Measurements from ENCODE around the gene CDK15. TPM values are rescaled to one million over a fixed set of nuclear protein-coding genes. Genes with fewer than 3 reads are reported as not detected.

CDK15 gene
- total RNA-seq, 1 experiment from 2014 or later: not detected

GRCh38 chr2:201758873-201759272, 47.5 kb upstream of the CDK15 start:
- Histone ChIP-seq H3K36me3 (ENCODE audit: control insufficient read depth in 1 of 2, insufficient read depth in 2 of 2, low read length in 2 of 2) (peaks cover 5 to 12% of the 10 kb centered on the region in 2 experiments; a peak in 2 of 4 replicates), H3K9ac (ENCODE audit: low read length) (no peak overlapping the region), H3K9me3 (ENCODE audit: control insufficient read depth in 1 of 2, insufficient read depth in 1 of 2, low read depth in 1 of 2, low read length in 2 of 2) (no peaks in the 10 kb centered on the region), H3K27me3 (ENCODE audit: insufficient read depth, low read length) (no peaks in the 10 kb centered on the region), H4K20me1 (ENCODE audit: insufficient read depth) (no peaks in the 10 kb centered on the region), H3K9me2 (ENCODE audit: insufficient read depth) (no peaks in the 10 kb centered on the region), H3K4me2 (ENCODE audit: low read length) (no peak overlapping the region), H2AFZ (ENCODE audit: low read depth, low read length, poor library complexity, severe bottlenecking) (no peak overlapping the region), H3K27ac (ENCODE audit: low read depth, low read length) (no peak overlapping the region), H3K4me1 (ENCODE audit: control insufficient read depth in 1 of 2, insufficient read depth in 2 of 2, low read length in 2 of 2) (no peaks in the 10 kb centered on the region), H3K79me2 (ENCODE audit: insufficient read depth, low read length) (no peaks in the 10 kb centered on the region), H3K4me3 (replicated peaks in 1 of 2; ENCODE audit: low read depth in 1 of 2, low read length in 2 of 2) (no peak overlapping the region)
- ChIA-PET CTCF (interaction anchor here (1.0 kb wide), 1 partner anchor 527 kb away, joined by 3 read pairs; no protein-coding TSS in a partner anchor), RAD21 (ENCODE audit: low non-redundant PET in 1 of 2, low total read pairs in 2 of 2, uncharacterized antibody in 2 of 2, unreplicated experiment in 2 of 2) (no interaction called here), POLR2A (no interaction called here)
- no TSS peak for BruUV-seq (replicated peaks)
- intact Hi-C loops (cut with micrococcal nuclease): no loop called here
- no peak for TF ChIP-seq ZFX (IDR thresholded peaks at IDR 0.05)
- no peak for TF ChIP-seq SRF (IDR thresholded peaks at IDR 0.05; ENCODE audit: low read depth)
- ATAC-seq (no peak), DNase-seq (ENCODE audit: low read depth, low spot score) (no peak)

DNA sequence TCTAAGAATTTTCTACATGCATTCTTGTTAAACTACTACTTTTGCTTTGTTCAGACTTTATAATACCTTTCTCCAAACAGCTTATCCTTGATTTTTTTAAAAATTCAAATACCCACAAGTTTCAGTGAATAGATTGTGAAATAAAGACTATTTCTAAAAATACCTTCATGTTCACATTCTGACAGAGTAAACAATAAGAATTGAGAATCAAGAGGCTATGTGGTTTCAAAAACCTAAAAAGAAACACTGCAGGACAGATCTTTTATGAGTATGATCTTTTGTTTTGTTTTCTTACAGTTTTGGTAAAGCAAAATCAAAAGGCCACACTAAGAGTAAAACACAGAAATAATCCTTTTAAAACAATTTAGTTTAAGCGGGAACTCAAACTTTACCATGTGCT, 46.8 kb upstream of the CDK15 start:
- Histone ChIP-seq H3K4me1 (ENCODE audit: control insufficient read depth in 1 of 2, insufficient read depth in 2 of 2, low read length in 2 of 2) (no peaks in the 10 kb centered on the region), H3K9me2 (ENCODE audit: insufficient read depth) (no peaks in the 10 kb centered on the region), H3K79me2 (ENCODE audit: insufficient read depth, low read length) (no peaks in the 10 kb centered on the region), H3K27me3 (ENCODE audit: insufficient read depth, low read length) (no peaks in the 10 kb centered on the region), H2AFZ (ENCODE audit: low read depth, low read length, poor library complexity, severe bottlenecking) (no peak overlapping the region), H3K9me3 (ENCODE audit: control insufficient read depth in 1 of 2, insufficient read depth in 1 of 2, low read depth in 1 of 2, low read length in 2 of 2) (no peaks in the 10 kb centered on the region), H3K4me2 (ENCODE audit: low read length) (no peak overlapping the region), H3K4me3 (replicated peaks in 1 of 2; ENCODE audit: low read depth in 1 of 2, low read length in 2 of 2) (no peak overlapping the region), H3K36me3 (ENCODE audit: control insufficient read depth in 1 of 2, insufficient read depth in 2 of 2, low read length in 2 of 2) (peaks cover 5 to 14% of the 10 kb centered on the region in 2 experiments; a peak in 2 of 4 replicates), H3K27ac (ENCODE audit: low read depth, low read length) (no peak overlapping the region), H4K20me1 (ENCODE audit: insufficient read depth) (no peaks in the 10 kb centered on the region), H3K9ac (ENCODE audit: low read length) (no peak overlapping the region)
- intact Hi-C loops (cut with micrococcal nuclease): no loop called here
- DNase-seq (ENCODE audit: low read depth, low spot score) (no peak), ATAC-seq (no peak)
- POLR2A ChIA-PET: no interaction called here
- BruUV-seq (replicated peaks): no TSS peak
- TF ChIP-seq, protein P1, sequence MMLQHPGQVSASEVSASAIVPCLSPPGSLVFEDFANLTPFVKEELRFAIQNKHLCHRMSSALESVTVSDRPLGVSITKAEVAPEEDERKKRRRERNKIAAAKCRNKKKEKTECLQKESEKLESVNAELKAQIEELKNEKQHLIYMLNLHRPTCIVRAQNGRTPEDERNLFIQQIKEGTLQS (IDR thresholded peaks at IDR 0.05): no peak
- TF ChIP-seq CEBPB (IDR thresholded peaks at IDR 0.05; ENCODE audit: low read depth) (no peak), EZH2phosphoT487 (IDR thresholded peaks at IDR 0.05; ENCODE audit: borderline replicate concordance) (no peak), RAD21 (IDR thresholded peaks at IDR 0.05; ENCODE audit: low read depth) (no peak), SRF (IDR thresholded peaks at IDR 0.05; ENCODE audit: low read depth) (no peak), YY1 (IDR thresholded peaks at IDR 0.05; ENCODE audit: extremely low read depth, insufficient replicate concordance, low read depth, low read length) (no peak), JUND (IDR thresholded peaks at IDR 0.05) (no peak), ELF1 (IDR thresholded peaks at IDR 0.05; ENCODE audit: borderline replicate concordance, low read depth) (no peak), POLR2A (IDR thresholded peaks at IDR 0.05; ENCODE audit: borderline replicate concordance, extremely low read depth, insufficient read depth, insufficient read length) (no peak), CBX3 (IDR thresholded peaks at IDR 0.05; ENCODE audit: low read depth) (no peak)
- RAD21 ChIA-PET (ENCODE audit: low non-redundant PET in 1 of 2, low total read pairs in 2 of 2, uncharacterized antibody in 2 of 2, unreplicated experiment in 2 of 2): no interaction called here
- CTCF ChIA-PET: no interaction called here

Data from HCT116 (cell line).